ENCODE measurements around the gene MRC2. TPM values are rescaled to one million over a fixed set of nuclear protein-coding genes. Genes with fewer than 3 reads are reported as not detected.

Gene MRC2
- total RNA-seq, 2 donors from 2014 or later = 43.8 to 46.7 TPM

DNA sequence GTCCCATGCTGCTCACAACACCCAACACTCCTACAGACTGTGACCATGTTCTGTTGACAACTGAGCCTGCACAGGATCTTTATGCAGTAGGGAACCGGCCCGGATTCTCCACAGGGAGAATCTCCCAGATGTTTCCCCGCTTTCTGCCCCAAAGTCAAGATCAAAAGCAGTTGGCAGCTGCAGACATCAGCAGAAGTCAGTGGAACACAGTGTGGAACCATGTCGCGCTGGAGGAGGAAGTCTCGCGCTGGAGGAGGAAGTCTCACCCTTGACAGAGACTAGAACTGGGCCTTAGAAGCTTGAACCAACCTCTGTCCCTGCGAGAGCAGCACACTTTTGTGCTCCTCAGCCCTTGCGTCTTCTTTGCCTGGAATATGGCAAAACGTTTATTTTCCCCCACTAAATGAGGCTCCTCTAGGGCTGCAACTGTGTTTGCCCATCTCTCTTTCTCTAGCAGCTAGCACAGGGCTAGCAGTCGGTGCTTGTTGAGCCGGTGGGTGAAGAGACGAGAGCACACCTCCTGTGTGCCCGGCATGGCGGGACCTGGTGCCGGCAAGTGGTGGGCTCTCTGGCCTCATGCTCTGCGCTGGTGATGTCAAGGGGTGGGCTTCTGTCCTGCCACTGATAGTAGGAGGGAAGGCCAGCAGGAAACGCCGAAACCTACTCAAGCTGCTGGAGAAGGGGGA is 2.1 kb upstream of the MRC2 start:
- Histone ChIP-seq H3K4me1 (peaks cover 0 to 31% of the 10 kb centered on the region in 2 donors), H3K36me3 (no peaks in the 10 kb centered on the region), H3K9me3 (no peaks in the 10 kb centered on the region), H3K4me3 (no peak overlapping the region), H3K27ac (no peak overlapping the region), H3K27me3 (no peaks in the 10 kb centered on the region)
- no peak for DNase-seq (ENCODE audit: low spot score)
- TF ChIP-seq, protein P1, sequence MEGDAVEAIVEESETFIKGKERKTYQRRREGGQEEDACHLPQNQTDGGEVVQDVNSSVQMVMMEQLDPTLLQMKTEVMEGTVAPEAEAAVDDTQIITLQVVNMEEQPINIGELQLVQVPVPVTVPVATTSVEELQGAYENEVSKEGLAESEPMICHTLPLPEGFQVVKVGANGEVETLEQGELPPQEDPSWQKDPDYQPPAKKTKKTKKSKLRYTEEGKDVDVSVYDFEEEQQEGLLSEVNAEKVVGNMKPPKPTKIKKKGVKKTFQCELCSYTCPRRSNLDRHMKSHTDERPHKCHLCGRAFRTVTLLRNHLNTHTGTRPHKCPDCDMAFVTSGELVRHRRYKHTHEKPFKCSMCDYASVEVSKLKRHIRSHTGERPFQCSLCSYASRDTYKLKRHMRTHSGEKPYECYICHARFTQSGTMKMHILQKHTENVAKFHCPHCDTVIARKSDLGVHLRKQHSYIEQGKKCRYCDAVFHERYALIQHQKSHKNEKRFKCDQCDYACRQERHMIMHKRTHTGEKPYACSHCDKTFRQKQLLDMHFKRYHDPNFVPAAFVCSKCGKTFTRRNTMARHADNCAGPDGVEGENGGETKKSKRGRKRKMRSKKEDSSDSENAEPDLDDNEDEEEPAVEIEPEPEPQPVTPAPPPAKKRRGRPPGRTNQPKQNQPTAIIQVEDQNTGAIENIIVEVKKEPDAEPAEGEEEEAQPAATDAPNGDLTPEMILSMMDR (IDR thresholded peaks at IDR 0.05) = no peak

DNA sequence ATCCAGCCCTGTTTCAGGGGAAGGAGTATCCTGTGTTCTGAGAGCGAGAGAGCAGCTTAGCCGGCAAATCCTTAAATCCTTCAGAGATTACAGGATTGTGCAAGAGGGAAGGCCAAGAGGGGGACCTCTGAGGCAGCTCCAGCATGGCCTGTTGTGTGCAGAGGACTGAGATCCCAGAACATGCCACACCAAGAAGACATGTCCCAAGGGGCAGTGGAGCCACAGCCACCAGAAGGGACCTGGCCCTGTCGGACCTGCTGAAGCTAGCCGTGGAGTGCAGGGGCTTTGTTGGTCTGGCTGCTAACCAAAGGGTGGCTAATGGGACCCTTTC is 1.6 kb upstream of the MRC2 start:
- no peak for DNase-seq (ENCODE audit: low spot score)
- TF ChIP-seq, protein P1 (IDR thresholded peaks at IDR 0.05) = no peak
- Histone ChIP-seq H3K27ac (no peak overlapping the region), H3K27me3 (no peaks in the 10 kb centered on the region), H3K4me3 (no peak overlapping the region), H3K4me1 (peaks cover 0 to 33% of the 10 kb centered on the region in 2 donors), H3K36me3 (no peaks in the 10 kb centered on the region), H3K9me3 (no peaks in the 10 kb centered on the region)

DNA sequence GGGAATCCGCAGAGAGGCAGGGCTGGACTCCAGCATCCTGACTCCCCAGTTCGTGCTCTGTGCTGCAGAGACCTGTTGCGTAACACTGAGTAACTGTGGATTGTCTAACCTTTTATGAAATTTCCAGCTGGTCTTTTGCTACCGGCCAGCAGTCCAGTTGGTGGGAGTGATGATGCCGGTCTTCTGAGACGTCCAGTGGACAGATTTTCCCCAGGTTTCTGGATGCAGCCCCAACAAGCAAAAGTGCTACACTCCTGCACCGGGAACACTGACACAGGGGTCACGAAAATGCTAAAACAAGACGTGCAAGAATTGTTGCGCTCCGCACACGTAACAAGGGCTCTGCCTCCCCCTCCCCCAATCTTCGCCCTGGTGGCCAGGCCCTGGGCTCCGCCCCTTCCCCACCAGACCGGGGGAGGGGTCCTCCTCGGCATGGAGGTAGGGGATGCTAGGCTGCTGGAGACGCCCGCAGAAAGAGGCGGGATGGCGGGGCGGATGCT is 701 bp upstream of the MRC2 start:
- peak; percentile 86 for DNase-seq (ENCODE audit: low spot score)
- no peaks in the 10 kb centered on the region for H3K36me3 ChIP-seq
- TF ChIP-seq, protein P1 (IDR thresholded peaks at IDR 0.05) = no peak
- peaks cover 0 to 33% of the 10 kb centered on the region in 2 donors for H3K4me1 ChIP-seq
- peak overlapping the region; percentile 46 to 61 for H3K4me3 ChIP-seq
- H3K9me3 ChIP-seq = no peaks in the 10 kb centered on the region
- no peaks in the 10 kb centered on the region for H3K27me3 ChIP-seq
- peak overlapping the region; percentile 82 to 93 for H3K27ac ChIP-seq

DNA sequence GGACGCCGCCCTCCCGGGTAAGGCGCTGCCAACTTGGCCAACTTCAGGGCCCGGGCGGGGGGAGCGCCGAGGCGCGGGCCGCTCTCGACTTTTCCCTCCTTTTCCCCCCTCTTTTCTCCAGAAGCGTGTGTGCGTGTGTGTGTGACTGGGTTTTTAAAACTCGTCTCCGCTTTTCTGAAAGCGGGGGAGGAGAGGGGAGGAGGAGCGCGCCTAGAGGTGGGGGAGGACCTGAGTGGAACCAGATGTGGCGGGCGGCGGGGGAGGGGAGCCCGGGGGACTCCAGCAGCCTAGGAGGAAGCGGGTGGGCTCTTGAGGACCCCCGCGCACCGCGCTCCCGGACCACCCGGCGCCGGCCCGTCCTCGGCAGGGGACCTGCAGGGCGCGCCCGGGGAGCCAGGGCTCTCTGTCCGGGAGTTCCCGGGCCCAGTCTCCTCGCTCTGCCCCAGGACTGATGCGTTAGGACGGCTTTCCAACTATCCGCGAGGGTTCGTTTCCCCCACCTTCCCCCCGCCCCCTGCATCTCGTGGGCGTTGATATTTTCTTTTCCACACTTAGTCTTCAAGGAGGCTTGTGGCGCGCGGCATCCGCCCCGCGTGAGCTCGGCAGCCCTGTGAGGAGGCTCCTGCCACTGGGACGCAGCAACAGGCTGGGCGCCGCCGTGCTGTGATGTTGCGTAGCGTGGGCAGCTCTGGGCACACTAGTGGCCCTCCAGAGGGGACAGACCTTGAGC is 599 bp downstream of the MRC2 start:
- Histone ChIP-seq H3K4me3 (peak overlapping the region; percentile 46 to 61), H3K4me1 (peaks cover 0 to 33% of the 10 kb centered on the region in 2 donors), H3K27me3 (no peaks in the 10 kb centered on the region), H3K36me3 (no peaks in the 10 kb centered on the region), H3K9me3 (no peaks in the 10 kb centered on the region), H3K27ac (peak overlapping the region; percentile 82 to 93)
- DNase-seq (ENCODE audit: low spot score) = no peak
- TF ChIP-seq, protein P1 (IDR thresholded peaks at IDR 0.05) = no peak

DNA sequence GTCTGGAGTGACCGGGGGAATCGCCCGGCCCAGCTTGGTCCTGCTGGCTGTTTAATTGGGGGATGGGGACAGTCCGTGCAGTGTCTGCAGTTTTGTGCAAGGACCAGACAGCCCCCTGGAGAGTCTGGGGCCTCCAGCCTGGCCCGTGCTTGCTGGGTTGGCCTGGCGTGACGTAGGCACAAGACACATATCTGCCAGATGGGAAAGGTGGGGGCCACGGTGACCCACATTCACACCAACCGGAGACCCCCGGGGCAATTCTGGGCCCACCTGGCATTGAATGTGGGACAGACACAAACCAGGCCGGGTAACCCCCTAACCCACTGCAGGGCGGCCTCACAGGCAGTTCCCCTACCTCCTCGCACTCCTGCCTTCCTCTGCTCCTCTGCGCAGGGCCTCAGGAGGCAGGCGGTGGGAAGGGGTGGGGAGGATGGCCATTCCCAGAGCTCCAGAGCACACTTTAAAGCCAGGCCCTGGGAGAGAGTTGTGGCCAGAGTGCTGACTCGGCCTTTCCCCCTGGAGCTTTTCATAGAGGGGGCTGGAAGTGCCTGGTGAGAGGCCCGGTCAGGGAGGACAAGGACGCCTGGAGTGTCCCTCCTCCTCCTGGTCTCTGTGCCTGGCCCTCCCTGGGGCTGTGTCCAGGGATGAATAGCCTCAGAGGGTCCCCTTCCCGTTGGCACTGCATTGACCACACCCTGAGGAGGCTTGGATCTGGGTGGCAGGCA is 1.5 kb downstream of the MRC2 start:
- DNase-seq (ENCODE audit: low spot score) = no peak
- H3K27me3 ChIP-seq = no peaks in the 10 kb centered on the region
- H3K4me1 ChIP-seq = peaks cover 0 to 33% of the 10 kb centered on the region in 2 donors
- H3K27ac ChIP-seq = peak overlapping the region; percentile 82 to 93
- H3K36me3 ChIP-seq = no peaks in the 10 kb centered on the region
- TF ChIP-seq, protein P1 (IDR thresholded peaks at IDR 0.05) = no peak
- H3K9me3 ChIP-seq = no peaks in the 10 kb centered on the region
- peak overlapping the region; percentile 46 to 61 for H3K4me3 ChIP-seq
